Measurements from ENCODE around the gene CR1L. TPM values are rescaled to one million over a fixed set of nuclear protein-coding genes. Genes with fewer than 3 reads are reported as not detected.

Gene CR1L
- total and polyA plus RNA-seq, 9 of the 15 experiments (the other 6 are each of a cell fraction or from before 2014, with no cell fraction given), result 10.1 to 74.8 (median 34.3) TPM

DNA sequence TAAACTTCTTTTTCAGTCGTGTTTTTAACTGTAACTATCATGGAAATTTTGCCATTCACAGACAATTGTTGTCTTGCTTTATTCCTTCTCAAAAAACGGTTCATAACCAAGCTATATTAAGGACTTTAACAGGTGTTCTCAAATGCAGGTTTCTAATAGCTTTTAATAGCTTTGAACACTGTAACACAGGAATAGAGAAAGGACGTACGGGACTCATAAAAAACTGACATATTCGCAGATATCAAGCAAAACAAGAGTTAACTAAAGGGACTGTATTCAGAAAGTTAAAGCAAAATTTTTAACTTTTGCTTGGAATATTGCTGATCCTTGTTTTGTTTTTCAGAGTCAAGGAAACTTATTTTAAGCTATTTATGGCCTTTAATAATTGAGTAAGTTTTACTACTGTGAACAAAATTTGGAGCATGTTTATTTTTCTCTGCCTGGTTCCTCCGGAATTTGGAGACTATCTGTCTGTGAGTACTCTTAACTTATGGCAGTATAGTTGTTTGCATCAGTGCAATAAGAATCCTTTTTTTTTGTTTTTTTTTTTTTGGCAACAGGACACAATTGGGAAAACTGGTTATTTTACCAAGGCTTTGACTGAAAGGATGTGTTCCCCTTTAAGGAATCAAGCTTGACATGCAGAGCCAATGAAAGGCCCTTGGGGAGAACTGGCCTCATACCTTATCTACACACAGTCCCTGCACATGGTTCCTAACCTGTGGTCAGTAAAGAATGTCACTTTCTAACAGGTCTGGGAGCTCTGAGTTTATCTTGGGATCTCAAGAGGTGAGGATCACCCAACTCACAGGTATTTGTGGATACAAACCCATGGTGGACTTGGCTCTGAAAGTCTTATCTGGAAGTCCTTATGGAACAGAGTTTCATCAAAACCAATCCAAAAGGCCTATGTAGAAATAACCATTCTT, 101.2 kb downstream of the CR1L start (continued):
- TF ChIP-seq, protein P1, sequence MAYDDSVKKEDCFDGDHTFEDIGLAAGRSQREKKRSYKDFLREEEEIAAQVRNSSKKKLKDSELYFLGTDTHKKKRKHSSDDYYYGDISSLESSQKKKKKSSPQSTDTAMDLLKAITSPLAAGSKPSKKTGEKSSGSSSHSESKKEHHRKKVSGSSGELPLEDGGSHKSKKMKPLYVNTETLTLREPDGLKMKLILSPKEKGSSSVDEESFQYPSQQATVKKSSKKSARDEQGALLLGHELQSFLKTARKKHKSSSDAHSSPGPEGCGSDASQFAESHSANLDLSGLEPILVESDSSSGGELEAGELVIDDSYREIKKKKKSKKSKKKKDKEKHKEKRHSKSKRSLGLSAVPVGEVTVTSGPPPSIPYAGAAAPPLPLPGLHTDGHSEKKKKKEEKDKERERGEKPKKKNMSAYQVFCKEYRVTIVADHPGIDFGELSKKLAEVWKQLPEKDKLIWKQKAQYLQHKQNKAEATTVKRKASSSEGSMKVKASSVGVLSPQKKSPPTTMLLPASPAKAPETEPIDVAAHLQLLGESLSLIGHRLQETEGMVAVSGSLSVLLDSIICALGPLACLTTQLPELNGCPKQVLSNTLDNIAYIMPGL (CRISPR knock-in tag; IDR thresholded peaks at IDR 0.05), result no peak
- TF ChIP-seq ZFP1 (CRISPR knock-in tag; IDR thresholded peaks at IDR 0.05) (no peak), IFI16 (CRISPR knock-in tag; IDR thresholded peaks at IDR 0.05) (no peak), CC2D1A (IDR thresholded peaks at IDR 0.05) (peak; percentile 71), PYGO2 (tag; IDR thresholded peaks at IDR 0.05) (no peak), ZNF695 (CRISPR knock-in tag; IDR thresholded peaks at IDR 0.05) (no peak), TEAD2 (tag; IDR thresholded peaks at IDR 0.05) (peak; percentile 43; the same call in 1 of the 2 replicates), ZNF57 (CRISPR knock-in tag; IDR thresholded peaks at IDR 0.05) (no peak), ILK (tag; IDR thresholded peaks at IDR 0.05; ENCODE audit: borderline replicate concordance, low read depth) (no peak), ZNF644 (tag; IDR thresholded peaks at IDR 0.05; ENCODE audit: low read depth) (0 out of 2 replicates have a peak, but pooled peaks have one; percentile 24), MECOM (CRISPR knock-in tag; IDR thresholded peaks at IDR 0.05) (peak; percentile 33; the same call in 1 of the 2 replicates), ZNF551 (CRISPR knock-in tag; IDR thresholded peaks at IDR 0.05) (no peak), SIN3B (IDR thresholded peaks at IDR 0.05; ENCODE audit: low read depth) (no peak), CBFA2T2 (conservative IDR thresholded peaks at IDR 0.05) (peak; percentile 82)
- TF ChIP-seq, protein P2, sequence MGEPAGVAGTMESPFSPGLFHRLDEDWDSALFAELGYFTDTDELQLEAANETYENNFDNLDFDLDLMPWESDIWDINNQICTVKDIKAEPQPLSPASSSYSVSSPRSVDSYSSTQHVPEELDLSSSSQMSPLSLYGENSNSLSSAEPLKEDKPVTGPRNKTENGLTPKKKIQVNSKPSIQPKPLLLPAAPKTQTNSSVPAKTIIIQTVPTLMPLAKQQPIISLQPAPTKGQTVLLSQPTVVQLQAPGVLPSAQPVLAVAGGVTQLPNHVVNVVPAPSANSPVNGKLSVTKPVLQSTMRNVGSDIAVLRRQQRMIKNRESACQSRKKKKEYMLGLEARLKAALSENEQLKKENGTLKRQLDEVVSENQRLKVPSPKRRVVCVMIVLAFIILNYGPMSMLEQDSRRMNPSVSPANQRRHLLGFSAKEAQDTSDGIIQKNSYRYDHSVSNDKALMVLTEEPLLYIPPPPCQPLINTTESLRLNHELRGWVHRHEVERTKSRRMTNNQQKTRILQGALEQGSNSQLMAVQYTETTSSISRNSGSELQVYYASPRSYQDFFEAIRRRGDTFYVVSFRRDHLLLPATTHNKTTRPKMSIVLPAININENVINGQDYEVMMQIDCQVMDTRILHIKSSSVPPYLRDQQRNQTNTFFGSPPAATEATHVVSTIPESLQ (CRISPR knock-in tag; IDR thresholded peaks at IDR 0.05), result peak; percentile 54; the same call in 1 of the 2 replicates
- TF ChIP-seq, protein P3, sequence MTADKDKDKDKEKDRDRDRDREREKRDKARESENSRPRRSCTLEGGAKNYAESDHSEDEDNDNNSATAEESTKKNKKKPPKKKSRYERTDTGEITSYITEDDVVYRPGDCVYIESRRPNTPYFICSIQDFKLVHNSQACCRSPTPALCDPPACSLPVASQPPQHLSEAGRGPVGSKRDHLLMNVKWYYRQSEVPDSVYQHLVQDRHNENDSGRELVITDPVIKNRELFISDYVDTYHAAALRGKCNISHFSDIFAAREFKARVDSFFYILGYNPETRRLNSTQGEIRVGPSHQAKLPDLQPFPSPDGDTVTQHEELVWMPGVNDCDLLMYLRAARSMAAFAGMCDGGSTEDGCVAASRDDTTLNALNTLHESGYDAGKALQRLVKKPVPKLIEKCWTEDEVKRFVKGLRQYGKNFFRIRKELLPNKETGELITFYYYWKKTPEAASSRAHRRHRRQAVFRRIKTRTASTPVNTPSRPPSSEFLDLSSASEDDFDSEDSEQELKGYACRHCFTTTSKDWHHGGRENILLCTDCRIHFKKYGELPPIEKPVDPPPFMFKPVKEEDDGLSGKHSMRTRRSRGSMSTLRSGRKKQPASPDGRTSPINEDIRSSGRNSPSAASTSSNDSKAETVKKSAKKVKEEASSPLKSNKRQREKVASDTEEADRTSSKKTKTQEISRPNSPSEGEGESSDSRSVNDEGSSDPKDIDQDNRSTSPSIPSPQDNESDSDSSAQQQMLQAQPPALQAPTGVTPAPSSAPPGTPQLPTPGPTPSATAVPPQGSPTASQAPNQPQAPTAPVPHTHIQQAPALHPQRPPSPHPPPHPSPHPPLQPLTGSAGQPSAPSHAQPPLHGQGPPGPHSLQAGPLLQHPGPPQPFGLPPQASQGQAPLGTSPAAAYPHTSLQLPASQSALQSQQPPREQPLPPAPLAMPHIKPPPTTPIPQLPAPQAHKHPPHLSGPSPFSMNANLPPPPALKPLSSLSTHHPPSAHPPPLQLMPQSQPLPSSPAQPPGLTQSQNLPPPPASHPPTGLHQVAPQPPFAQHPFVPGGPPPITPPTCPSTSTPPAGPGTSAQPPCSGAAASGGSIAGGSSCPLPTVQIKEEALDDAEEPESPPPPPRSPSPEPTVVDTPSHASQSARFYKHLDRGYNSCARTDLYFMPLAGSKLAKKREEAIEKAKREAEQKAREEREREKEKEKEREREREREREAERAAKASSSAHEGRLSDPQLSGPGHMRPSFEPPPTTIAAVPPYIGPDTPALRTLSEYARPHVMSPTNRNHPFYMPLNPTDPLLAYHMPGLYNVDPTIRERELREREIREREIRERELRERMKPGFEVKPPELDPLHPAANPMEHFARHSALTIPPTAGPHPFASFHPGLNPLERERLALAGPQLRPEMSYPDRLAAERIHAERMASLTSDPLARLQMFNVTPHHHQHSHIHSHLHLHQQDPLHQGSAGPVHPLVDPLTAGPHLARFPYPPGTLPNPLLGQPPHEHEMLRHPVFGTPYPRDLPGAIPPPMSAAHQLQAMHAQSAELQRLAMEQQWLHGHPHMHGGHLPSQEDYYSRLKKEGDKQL (CRISPR knock-in tag; IDR thresholded peaks at IDR 0.05; ENCODE audit: borderline replicate concordance), result no peak

All from K562 (cell line).